ENCODE data around the gene LACTB. TPM values are rescaled to one million over a fixed set of nuclear protein-coding genes. Genes with fewer than 3 reads are reported as not detected.

The LACTB gene
- total RNA-seq, 1 experiment from 2014 or later, result 11.2 TPM

GRCh38 chr15:63085289-63085688 is 36.4 kb upstream of the LACTB start:
- CTCF ChIA-PET, result no interaction called here

DNA sequence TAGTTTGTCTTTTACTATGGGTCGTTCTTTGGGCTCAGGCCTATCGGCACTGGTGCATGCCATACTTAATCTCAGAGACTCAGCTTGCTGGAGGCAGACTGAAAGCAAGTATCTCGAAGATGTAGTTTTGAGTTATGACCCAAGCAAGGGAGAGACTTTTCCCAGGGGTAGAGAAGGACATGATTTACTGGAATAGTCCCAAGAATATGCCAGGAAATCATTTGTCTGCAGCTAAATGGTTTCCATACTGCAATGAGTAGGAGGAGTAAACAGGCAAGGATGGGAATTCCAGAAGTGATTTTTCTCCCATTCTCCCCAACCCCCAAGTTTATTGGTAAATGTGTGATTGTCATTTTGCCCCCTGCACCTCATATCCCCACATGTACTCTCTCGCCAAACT is 35.4 kb upstream of the LACTB start:
- H4K20me1 ChIP-seq (ENCODE audit: low read length), result no peaks in the 10 kb centered on the region
- peaks cover 5% of the 10 kb centered on the region; the same call in 1 of the 2 replicates for H3K4me1 ChIP-seq (ENCODE audit: insufficient read depth, low read length)
- H3K4me2 ChIP-seq (ENCODE audit: low read length), result no peak overlapping the region
- no peak for ATAC-seq
- H3K27me3 ChIP-seq (ENCODE audit: low read length), result no peaks in the 10 kb centered on the region
- TF ChIP-seq EZH2phosphoT487 (IDR thresholded peaks at IDR 0.05; ENCODE audit: borderline replicate concordance, low read length) (no peak), CTCF (conservative IDR thresholded peaks at IDR 0.05; ENCODE audit: low read depth, low read length) (no peak)
- no peaks in the 10 kb centered on the region for H3K36me3 ChIP-seq (ENCODE audit: low read depth, low read length)
- POLR2A ChIA-PET (ENCODE audit: unreplicated experiment), result no interaction called here
- no TSS peak for BruUV-seq (replicated peaks)
- DNase-seq, result no peak
- H3F3A ChIP-seq (ENCODE audit: low read length, unreplicated experiment), result no peaks in the 10 kb centered on the region
- no peak overlapping the region for H3K9ac ChIP-seq (ENCODE audit: low read length)
- no peak overlapping the region for H3K4me3 ChIP-seq (ENCODE audit: low read length)
- H3K79me2 ChIP-seq (ENCODE audit: low read length), result no peaks in the 10 kb centered on the region
- intact Hi-C loops (cut with micrococcal nuclease), result no loop called here
- no peaks in the 10 kb centered on the region for H3K9me2 ChIP-seq (replicated peaks; ENCODE audit: low read length)
- H2AFZ ChIP-seq (ENCODE audit: low read length), result no peak overlapping the region
- H3K27ac ChIP-seq (ENCODE audit: low read length), result no peak overlapping the region
- H3K9me3 ChIP-seq (ENCODE audit: low read length), result no peaks in the 10 kb centered on the region
- CTCF ChIA-PET, result no interaction called here

More at GRCh38 chr15:63085289-63085688, 36.4 kb upstream of the LACTB start:
- no peaks in the 10 kb centered on the region for H3K79me2 ChIP-seq (ENCODE audit: low read length)
- no peak overlapping the region for H3K27ac ChIP-seq (ENCODE audit: low read length)
- no peak overlapping the region for H3K9ac ChIP-seq (ENCODE audit: low read length)
- ATAC-seq (no peak), DNase-seq (no peak)
- H4K20me1 ChIP-seq (ENCODE audit: low read length), result no peaks in the 10 kb centered on the region
- H3K4me2 ChIP-seq (ENCODE audit: low read length), result no peak overlapping the region
- no peaks in the 10 kb centered on the region for H3K9me3 ChIP-seq (ENCODE audit: low read length)
- H3F3A ChIP-seq (ENCODE audit: low read length, unreplicated experiment), result no peaks in the 10 kb centered on the region
- no peaks in the 10 kb centered on the region for H3K36me3 ChIP-seq (ENCODE audit: low read depth, low read length)
- no peaks in the 10 kb centered on the region for H3K27me3 ChIP-seq (ENCODE audit: low read length)
- H2AFZ ChIP-seq (ENCODE audit: low read length), result no peak overlapping the region
- TF ChIP-seq EZH2phosphoT487 (IDR thresholded peaks at IDR 0.05; ENCODE audit: borderline replicate concordance, low read length) (no peak), CTCF (conservative IDR thresholded peaks at IDR 0.05; ENCODE audit: low read depth, low read length) (no peak), EZH2 (IDR thresholded peaks at IDR 0.05; ENCODE audit: low read length, unreplicated experiment) (no peak)
- intact Hi-C loops (cut with micrococcal nuclease), result no loop called here
- POLR2A ChIA-PET (ENCODE audit: unreplicated experiment), result no interaction called here
- H3K4me3 ChIP-seq (ENCODE audit: low read length), result no peak overlapping the region
- no peaks in the 10 kb centered on the region for H3K9me2 ChIP-seq (replicated peaks; ENCODE audit: low read length)
- peaks cover 8% of the 10 kb centered on the region for H3K4me1 ChIP-seq (ENCODE audit: insufficient read depth, low read length)
- no TSS peak for BruUV-seq (replicated peaks)

DNA sequence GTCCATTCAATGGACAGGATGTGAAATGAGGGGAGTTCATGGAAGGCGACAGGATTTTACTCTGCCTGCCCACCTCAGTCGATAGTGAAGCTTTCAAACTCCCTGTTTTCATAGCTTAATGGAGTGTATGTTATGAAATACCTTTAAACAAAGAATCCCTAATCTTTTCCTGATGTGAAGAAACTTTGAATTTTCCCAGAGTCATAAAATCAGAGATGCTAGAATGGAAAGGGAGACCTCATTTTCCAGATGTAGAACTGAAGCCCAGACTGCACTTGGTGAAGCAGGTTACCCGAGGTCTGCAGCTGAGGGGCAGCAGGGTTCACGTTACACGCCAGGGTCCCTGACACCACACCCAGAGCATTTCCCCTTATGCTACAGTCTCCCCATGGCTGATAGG is 34.7 kb upstream of the LACTB start:
- DNase-seq (no peak), ATAC-seq (no peak)
- H3K27ac ChIP-seq (ENCODE audit: low read length), result no peak overlapping the region
- TF ChIP-seq CTCF (conservative IDR thresholded peaks at IDR 0.05; ENCODE audit: low read depth, low read length) (no peak), EZH2 (IDR thresholded peaks at IDR 0.05; ENCODE audit: low read length, unreplicated experiment) (no peak), EZH2phosphoT487 (IDR thresholded peaks at IDR 0.05; ENCODE audit: borderline replicate concordance, low read length) (no peak)
- ChIA-PET CTCF (interaction anchor here (0.6 kb wide), 1 partner anchor 71 kb away, joined by 3 read pairs; no protein-coding TSS in a partner anchor), POLR2A (ENCODE audit: unreplicated experiment) (no interaction called here)
- no peak overlapping the region for H3K4me3 ChIP-seq (ENCODE audit: low read length)
- no peaks in the 10 kb centered on the region for H3K36me3 ChIP-seq (ENCODE audit: low read depth, low read length)
- intact Hi-C loops (cut with micrococcal nuclease), result no loop called here
- no peak overlapping the region for H3K9ac ChIP-seq (ENCODE audit: low read length)
- no peak overlapping the region for H2AFZ ChIP-seq (ENCODE audit: low read length)
- peaks cover 5% of the 10 kb centered on the region; the same call in 1 of the 2 replicates for H3K4me1 ChIP-seq (ENCODE audit: insufficient read depth, low read length)
- H3K4me2 ChIP-seq (ENCODE audit: low read length), result no peak overlapping the region
- no peaks in the 10 kb centered on the region for H3F3A ChIP-seq (ENCODE audit: low read length, unreplicated experiment)
- BruUV-seq (replicated peaks), result no TSS peak
- H3K9me2 ChIP-seq (replicated peaks; ENCODE audit: low read length), result no peaks in the 10 kb centered on the region
- no peaks in the 10 kb centered on the region for H4K20me1 ChIP-seq (ENCODE audit: low read length)
- no peaks in the 10 kb centered on the region for H3K79me2 ChIP-seq (ENCODE audit: low read length)
- no peaks in the 10 kb centered on the region for H3K9me3 ChIP-seq (ENCODE audit: low read length)
- no peaks in the 10 kb centered on the region for H3K27me3 ChIP-seq (ENCODE audit: low read length)
